Measurements from ENCODE around the gene TEDC2.

GRCh38 chr16:2452650-2453049, 7.3 kb upstream of the TEDC2 start:
- TF ChIP-seq, protein P1, sequence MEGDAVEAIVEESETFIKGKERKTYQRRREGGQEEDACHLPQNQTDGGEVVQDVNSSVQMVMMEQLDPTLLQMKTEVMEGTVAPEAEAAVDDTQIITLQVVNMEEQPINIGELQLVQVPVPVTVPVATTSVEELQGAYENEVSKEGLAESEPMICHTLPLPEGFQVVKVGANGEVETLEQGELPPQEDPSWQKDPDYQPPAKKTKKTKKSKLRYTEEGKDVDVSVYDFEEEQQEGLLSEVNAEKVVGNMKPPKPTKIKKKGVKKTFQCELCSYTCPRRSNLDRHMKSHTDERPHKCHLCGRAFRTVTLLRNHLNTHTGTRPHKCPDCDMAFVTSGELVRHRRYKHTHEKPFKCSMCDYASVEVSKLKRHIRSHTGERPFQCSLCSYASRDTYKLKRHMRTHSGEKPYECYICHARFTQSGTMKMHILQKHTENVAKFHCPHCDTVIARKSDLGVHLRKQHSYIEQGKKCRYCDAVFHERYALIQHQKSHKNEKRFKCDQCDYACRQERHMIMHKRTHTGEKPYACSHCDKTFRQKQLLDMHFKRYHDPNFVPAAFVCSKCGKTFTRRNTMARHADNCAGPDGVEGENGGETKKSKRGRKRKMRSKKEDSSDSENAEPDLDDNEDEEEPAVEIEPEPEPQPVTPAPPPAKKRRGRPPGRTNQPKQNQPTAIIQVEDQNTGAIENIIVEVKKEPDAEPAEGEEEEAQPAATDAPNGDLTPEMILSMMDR (IDR thresholded peaks at IDR 0.05; ENCODE audit: low read length): no peak
- TF ChIP-seq EZH2 (optimal IDR thresholded peaks at IDR 0.05; ENCODE audit: low read depth, low read length) (no peak), EZH2phosphoT487 (IDR thresholded peaks at IDR 0.05; ENCODE audit: low read length) (no peak)
